Activated naive CD8-positive, alpha-beta T cell treated with anti-CD3 and anti-CD28 coated beads, Interleukin-2, amount 50 U/mL, for 24 hours (primary cell): ENCODE measurements around the gene FYN.

Source experiments
- ATAC-seq: fragments of 150-1000 bp; cut with Tn5 transposase; one replicate; pipeline ENCODE4 v1.10.0; 2021
- DNase-seq: peaks from one replicate; pipeline ENCODE4 v3.0.0; 2021
- H3K27ac Mint-ChIP-seq: one replicate; pipeline ENCODE4 v1.8.0; 2021; ENCODE audit warnings: mild to moderate bottlenecking, mixed read lengths
- H3K27me3 Mint-ChIP-seq: one replicate; pipeline ENCODE4 v1.8.0; 2021; ENCODE audit warnings: mixed read lengths
- H3K36me3 Mint-ChIP-seq: one replicate; pipeline ENCODE4 v1.8.0; 2021; ENCODE audit warnings: low read depth, mixed read lengths
- H3K4me1 Mint-ChIP-seq: one replicate; pipeline ENCODE4 v1.8.0; 2021; ENCODE audit warnings: mixed read lengths
- H3K4me3 Mint-ChIP-seq: one replicate; pipeline ENCODE4 v1.8.0; 2021; ENCODE audit warnings: mild to moderate bottlenecking, moderate library complexity, mixed read lengths
- H3K9me3 Mint-ChIP-seq: one replicate; pipeline ENCODE4 v1.8.0; 2021; ENCODE audit warnings: mixed read lengths

Gene FYN

DNA sequence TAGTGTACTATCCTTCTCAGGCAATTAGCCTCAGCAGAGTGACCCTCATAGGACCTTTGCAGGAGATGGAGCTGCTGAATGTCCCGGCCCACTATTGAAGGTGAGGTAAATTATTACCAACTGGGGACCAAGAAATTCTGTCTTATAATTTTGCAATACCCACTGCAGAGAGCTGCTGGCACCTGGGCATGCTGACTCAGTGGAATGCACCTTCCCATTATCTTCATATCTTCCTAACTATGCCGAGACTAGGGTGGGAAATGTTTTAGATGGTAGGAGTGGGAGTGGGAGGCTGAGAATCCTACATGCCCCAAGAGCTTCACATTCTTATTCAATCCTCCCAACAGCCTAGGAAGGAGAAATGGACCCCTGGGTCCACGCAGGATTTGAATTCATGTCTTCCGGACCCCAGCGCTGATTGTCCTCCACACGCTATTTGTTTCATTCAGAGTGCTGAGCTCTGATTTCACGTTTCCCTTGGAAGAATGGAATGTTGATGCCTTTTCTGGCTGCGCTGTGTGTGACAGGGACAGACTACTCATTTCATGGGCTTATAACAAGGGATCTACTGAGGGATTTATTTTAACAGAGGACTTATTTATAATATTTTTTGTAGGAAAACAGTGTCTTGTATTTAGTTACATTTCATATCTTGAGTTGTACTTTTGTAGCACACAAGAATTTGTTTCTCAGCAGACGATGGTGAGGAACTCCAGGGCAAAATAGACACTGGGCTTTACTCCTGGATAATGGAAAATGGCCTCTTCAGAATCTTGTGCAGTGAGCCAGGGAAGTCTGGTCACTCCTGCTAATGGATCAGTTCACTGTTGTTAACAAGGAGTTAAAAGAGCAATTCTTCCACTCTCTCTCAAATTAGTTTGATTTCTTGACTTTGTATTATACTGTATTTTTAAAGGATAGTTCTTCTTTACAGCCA lies 66.4 kb downstream of the FYN start:
- H3K27me3 Mint-ChIP-seq = no peaks in the 10 kb centered on the region
- H3K4me3 Mint-ChIP-seq = peak overlapping the region; percentile 77
- H3K4me1 Mint-ChIP-seq = peaks cover 99% of the 10 kb centered on the region
- H3K36me3 Mint-ChIP-seq = peaks cover 68% of the 10 kb centered on the region
- H3K27ac Mint-ChIP-seq = peak overlapping the region; percentile 100
- DNase-seq (no peak), ATAC-seq (no peak)
- no peaks in the 10 kb centered on the region for H3K9me3 Mint-ChIP-seq

DNA sequence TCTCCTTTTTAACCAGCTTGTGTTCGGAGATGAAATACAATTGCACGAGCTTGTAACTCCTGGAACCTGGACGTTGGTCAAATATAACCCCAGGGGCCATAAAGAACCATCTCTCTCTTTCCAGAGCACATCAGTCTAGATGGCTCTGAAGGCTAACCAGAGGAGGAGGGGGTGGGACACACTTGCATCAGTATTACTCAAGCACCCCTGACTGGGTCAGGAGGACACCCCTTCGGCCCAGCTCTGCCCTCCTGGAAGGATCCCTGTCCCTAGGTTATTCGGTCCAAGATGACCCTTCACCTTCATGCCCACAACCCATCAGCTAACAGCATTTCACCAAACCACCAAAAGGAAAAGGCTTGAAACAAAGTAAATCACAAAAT lies 67.1 kb downstream of the FYN start:
- DNase-seq (no peak), ATAC-seq (peak; percentile 1)
- Mint-ChIP-seq H3K27me3 (no peaks in the 10 kb centered on the region), H3K4me1 (peaks cover 99% of the 10 kb centered on the region), H3K4me3 (peak overlapping the region; percentile 77), H3K27ac (peak overlapping the region; percentile 100), H3K9me3 (no peaks in the 10 kb centered on the region), H3K36me3 (peaks cover 68% of the 10 kb centered on the region)

DNA sequence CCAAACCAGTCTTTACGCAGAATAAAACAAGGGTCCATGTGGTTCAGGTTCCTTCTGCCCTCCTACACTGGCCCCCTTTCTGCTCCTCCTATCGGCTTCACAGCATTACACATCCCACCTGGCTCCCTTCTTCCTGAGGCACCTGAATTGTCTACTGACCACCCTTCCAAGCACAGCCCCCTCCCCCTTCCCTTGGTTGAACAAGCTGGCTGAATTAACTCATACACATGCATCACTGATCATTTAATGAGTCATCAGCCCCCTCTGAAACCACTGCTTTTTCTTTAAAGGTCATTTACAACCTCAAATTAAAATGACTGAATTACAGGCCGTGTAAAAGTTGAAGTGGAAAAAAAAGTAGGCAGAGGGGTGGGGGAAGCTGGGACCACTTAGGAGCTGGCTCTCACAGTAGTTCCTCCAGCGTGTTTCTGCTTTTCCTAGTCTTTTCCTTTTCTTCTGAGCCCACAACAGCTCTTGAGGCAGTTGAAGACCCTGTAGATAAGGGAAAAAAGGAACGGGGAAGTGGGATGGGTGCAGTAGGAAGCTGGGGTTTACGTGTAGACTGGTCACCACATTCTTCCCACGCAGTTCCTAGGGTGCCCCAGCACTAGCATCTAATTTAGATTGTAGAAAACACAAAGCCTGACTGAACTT lies 67.6 kb downstream of the FYN start:
- Mint-ChIP-seq H3K36me3 (peaks cover 68% of the 10 kb centered on the region), H3K27me3 (no peaks in the 10 kb centered on the region), H3K4me1 (peaks cover 99% of the 10 kb centered on the region), H3K27ac (peak overlapping the region; percentile 100), H3K4me3 (peak overlapping the region; percentile 77), H3K9me3 (no peaks in the 10 kb centered on the region)
- peak; percentile 30 for ATAC-seq
- DNase-seq = peak; percentile 70

DNA sequence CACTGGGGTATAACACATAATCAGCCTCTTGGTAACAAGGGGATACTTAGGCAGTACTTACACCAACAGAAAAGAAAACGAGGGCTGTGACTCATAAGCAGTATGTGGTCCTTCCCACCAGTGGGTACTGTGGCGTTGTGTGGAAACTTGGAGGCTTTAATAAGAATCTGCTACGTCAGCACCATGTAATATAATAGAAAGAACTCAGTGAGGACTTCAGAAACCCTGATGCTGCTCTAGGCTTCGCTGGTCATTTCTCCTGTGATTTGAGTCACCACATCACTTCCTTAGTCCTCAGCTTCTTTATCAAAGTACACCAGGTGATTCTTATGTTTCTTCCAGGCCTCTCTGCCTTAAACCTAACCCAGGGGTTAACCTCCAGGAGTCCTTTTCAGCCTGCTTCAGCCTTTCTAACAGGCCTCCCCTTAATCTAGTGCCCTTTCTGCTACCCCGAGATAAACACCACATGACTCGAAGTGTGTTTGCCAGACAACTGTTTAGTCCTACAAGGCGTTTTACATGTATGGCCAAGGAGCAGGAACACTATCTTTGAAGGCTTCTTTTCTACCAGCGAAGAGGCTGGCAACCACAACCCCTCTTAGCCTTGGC lies 68.5 kb downstream of the FYN start:
- ATAC-seq = peak; percentile 69
- Mint-ChIP-seq H3K27me3 (no peaks in the 10 kb centered on the region), H3K27ac (peak overlapping the region; percentile 100), H3K4me1 (peaks cover 99% of the 10 kb centered on the region), H3K36me3 (peaks cover 70% of the 10 kb centered on the region), H3K4me3 (peak overlapping the region; percentile 77), H3K9me3 (no peaks in the 10 kb centered on the region)
- peak; percentile 62 for DNase-seq

DNA sequence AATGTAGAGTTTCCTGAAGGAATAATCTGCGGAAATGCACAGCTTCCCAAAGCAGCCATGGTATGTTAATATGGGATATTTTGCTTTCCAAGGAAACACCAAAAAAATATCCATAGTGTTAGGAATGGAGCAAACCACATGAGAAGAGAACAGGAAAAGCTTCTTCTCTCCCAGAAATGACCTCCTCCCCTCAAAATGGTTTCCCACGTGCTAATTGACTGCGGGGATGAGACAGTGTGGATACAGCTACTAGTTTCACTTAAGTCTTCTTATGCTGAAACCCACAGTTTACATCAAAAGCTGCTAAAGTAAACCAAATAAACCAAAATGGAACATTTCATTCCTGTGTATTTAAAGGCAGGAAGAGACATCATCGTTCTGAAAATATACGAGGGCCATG lies 69.4 kb downstream of the FYN start:
- peak overlapping the region; percentile 100 for H3K27ac Mint-ChIP-seq
- ATAC-seq (peak; percentile 15), DNase-seq (no peak)
- peak overlapping the region; percentile 77 for H3K4me3 Mint-ChIP-seq
- H3K36me3 Mint-ChIP-seq = peaks cover 70% of the 10 kb centered on the region
- H3K27me3 Mint-ChIP-seq = no peaks in the 10 kb centered on the region
- H3K4me1 Mint-ChIP-seq = peaks cover 100% of the 10 kb centered on the region
- H3K9me3 Mint-ChIP-seq = no peaks in the 10 kb centered on the region

DNA sequence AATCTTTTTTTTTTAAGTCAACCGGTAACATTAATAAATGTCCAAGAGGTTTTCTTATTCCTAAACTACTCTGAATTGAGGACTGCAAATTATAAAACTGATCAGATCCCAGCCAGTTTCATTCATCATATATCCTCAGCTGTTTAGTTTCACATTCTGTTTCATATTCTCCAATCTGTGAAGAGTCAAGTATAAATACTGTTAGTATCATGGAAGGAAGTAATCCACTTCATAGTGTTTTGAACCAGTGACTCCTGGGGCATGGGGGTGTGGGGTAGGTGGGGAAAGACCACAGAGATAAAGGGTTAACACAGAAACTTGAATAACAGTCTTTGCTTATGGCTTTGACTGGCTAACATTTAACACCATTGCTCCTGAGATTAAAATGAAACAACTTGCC lies 69.9 kb downstream of the FYN start:
- DNase-seq (no peak), ATAC-seq (peak; percentile 29)
- peak overlapping the region; percentile 77 for H3K4me3 Mint-ChIP-seq
- no peaks in the 10 kb centered on the region for H3K27me3 Mint-ChIP-seq
- peaks cover 100% of the 10 kb centered on the region for H3K4me1 Mint-ChIP-seq
- H3K27ac Mint-ChIP-seq = peak overlapping the region; percentile 100
- peaks cover 69% of the 10 kb centered on the region for H3K36me3 Mint-ChIP-seq
- no peaks in the 10 kb centered on the region for H3K9me3 Mint-ChIP-seq

DNA sequence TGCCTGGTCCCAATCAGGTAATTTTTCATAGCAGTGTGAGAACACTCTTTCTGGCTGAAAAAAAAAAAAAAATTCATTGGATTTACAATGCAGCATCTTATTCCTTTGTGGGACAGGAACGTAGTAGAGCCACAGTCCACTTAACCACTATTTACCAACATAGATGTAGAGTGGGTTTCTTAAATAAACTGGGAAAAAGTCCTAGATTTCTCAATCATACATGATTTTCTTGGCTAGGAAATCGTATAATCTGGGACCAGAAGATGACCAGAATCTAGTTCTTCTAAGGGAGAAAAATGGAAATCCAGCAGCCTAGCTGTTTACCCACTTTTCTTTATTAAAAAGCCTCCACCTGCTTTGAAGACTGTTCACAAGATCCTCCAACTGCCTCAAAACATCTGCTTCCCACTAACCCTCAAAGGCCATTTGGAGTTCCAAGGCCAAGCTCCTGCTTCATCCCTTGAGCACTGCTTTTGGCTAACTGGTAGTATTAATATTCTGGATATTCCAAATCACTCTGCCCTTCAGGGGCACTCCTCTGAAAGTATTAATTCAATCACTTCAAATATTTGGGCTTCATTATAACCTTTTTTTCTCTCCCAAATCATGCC lies 70.4 kb downstream of the FYN start:
- Mint-ChIP-seq H3K4me1 (peaks cover 98% of the 10 kb centered on the region), H3K4me3 (peak overlapping the region; percentile 77), H3K27ac (peak overlapping the region; percentile 100), H3K9me3 (no peaks in the 10 kb centered on the region), H3K27me3 (no peaks in the 10 kb centered on the region), H3K36me3 (peaks cover 64% of the 10 kb centered on the region)
- DNase-seq (no peak), ATAC-seq (no peak)

DNA sequence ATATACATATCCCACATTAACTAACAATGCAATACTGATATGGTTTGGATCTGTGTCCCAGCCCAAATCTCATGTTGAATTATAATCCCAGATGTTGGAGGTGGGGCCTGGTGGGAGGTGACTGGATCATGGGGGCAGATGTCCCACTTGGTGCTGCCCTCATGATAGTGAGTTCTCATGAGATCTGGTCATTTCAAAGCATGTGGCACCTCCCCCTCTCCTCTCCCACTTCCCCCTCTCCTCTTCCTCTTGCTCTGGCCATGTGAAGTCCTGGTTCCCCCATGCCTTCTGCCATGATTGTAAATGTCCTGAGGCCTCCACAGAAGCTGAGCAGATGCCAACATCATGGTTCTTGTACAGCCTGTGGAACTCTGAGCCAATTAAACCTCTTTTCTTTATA lies 71.2 kb downstream of the FYN start:
- no peak for ATAC-seq

DNA sequence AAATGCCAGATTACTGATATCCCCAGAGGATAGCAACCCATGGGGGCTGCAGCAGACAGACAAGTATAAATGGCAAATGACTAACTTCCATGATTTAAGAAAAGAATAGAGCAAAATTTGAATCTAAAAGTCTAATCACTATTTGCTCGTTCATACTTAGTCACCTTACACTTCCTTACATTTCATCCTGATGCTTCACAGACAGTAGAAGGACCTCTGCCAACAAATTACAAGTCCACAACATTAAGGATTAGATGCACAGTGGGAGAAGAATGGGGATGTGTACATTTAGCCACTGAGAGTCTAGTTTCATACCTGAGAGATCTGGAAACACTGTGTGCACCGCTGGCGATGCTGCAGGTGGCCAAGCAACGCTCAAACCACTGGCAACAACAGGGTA lies 72.4 kb downstream of the FYN start:
- H3K4me1 Mint-ChIP-seq = peaks cover 97% of the 10 kb centered on the region
- ATAC-seq (no peak), DNase-seq (no peak)
- peak overlapping the region; percentile 100 for H3K27ac Mint-ChIP-seq
- peaks cover 71% of the 10 kb centered on the region for H3K36me3 Mint-ChIP-seq
- H3K27me3 Mint-ChIP-seq = no peaks in the 10 kb centered on the region
- no peaks in the 10 kb centered on the region for H3K9me3 Mint-ChIP-seq
- no peak overlapping the region for H3K4me3 Mint-ChIP-seq

More for the DNA sequence above, 71.2 kb downstream of the FYN start:
- Mint-ChIP-seq H3K27me3 (no peaks in the 10 kb centered on the region), H3K4me1 (peaks cover 97% of the 10 kb centered on the region), H3K36me3 (peaks cover 65% of the 10 kb centered on the region), H3K9me3 (no peaks in the 10 kb centered on the region), H3K27ac (peak overlapping the region; percentile 100), H3K4me3 (peak overlapping the region; percentile 37)
- no peak for DNase-seq

DNA sequence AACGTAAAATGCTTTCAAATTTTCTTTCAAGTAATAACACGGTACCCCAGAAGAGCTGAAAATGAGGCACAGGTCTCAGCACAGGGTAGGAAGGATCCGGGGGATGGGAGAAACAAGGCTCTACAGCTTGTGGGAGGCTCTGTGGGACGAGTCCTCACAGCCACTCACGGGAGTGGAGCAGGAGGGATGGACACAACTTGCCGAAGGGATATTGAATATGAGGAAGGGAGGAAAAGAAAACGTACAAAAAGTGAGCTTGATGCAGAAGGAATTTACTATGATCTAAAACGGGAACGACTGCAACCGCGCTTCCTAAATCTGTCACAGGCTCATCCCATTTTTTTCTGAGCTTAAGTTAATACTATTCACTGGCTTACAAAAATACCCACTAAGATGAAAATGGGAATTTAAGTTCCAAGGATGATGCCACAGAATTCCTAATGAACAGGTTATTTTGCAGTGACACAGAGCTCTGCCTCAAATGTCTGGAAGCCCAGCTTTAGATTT lies 72.9 kb downstream of the FYN start:
- DNase-seq (no peak), ATAC-seq (no peak)
- H3K4me1 Mint-ChIP-seq = peaks cover 97% of the 10 kb centered on the region
- H3K27ac Mint-ChIP-seq = peak overlapping the region; percentile 100
- H3K9me3 Mint-ChIP-seq = no peaks in the 10 kb centered on the region
- no peaks in the 10 kb centered on the region for H3K27me3 Mint-ChIP-seq
- H3K36me3 Mint-ChIP-seq = peaks cover 73% of the 10 kb centered on the region
- H3K4me3 Mint-ChIP-seq = no peak overlapping the region

DNA sequence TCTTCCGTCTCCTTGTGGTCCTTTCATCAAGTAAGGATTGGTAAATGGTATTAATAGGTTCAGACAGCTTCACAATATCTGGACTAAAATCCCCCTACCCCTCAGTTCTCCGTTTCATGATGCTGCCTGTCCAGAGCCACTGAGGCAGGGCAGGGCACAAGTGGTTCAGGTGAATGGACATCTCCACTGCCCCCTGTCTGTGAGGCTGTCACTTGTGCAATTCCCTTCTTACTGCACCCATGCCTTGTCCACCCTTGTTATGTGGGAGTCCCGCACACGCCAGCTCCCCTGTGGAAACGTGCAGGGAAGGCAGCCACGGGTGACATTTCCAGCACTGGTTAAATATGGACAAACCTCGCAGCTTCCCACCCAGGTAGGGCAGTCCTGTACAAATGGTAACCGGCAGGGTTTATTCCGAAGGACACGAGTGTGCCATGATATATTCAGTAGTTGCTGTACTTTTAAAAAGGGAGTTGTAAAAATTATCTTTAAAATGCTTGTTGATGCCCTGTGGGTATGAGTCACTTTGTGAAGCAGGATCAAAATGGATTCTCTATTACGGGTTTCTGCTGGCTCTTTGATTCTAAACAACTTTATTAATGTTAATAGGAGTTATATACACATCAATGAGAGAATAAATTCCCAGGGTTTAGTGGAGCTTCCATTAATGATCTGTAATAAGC lies 73.5 kb downstream of the FYN start:
- Mint-ChIP-seq H3K27ac (peak overlapping the region; percentile 100), H3K36me3 (peaks cover 73% of the 10 kb centered on the region), H3K4me3 (no peak overlapping the region), H3K9me3 (no peaks in the 10 kb centered on the region), H3K27me3 (no peaks in the 10 kb centered on the region), H3K4me1 (peaks cover 97% of the 10 kb centered on the region)
- ATAC-seq = no peak
- no peak for DNase-seq

DNA sequence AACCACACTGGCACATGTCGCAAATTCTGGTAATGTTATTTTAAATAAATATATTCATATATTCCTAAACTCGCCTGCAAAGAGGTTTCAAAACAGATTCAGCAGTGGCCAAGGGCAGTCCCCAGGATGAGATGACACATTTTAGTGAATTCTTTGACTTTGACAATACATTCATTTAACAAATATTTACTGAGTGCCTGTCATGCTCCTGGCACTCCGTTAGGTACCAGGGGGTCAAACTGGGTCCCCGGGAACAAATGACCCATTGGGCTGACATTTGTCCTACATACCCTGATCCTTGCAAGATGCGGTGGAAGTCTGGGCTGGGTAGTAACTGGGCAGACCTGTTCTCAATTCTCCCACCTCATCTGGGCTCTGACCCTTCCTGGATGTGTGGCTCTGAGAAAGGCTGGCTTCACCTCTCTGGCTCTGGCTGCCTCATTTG lies 74.9 kb downstream of the FYN start:
- ATAC-seq (peak; percentile 37), DNase-seq (no peak)
- Mint-ChIP-seq H3K9me3 (no peaks in the 10 kb centered on the region), H3K4me3 (no peak overlapping the region), H3K4me1 (peaks cover 97% of the 10 kb centered on the region), H3K27ac (peak overlapping the region; percentile 100), H3K36me3 (peaks cover 81% of the 10 kb centered on the region), H3K27me3 (no peaks in the 10 kb centered on the region)

DNA sequence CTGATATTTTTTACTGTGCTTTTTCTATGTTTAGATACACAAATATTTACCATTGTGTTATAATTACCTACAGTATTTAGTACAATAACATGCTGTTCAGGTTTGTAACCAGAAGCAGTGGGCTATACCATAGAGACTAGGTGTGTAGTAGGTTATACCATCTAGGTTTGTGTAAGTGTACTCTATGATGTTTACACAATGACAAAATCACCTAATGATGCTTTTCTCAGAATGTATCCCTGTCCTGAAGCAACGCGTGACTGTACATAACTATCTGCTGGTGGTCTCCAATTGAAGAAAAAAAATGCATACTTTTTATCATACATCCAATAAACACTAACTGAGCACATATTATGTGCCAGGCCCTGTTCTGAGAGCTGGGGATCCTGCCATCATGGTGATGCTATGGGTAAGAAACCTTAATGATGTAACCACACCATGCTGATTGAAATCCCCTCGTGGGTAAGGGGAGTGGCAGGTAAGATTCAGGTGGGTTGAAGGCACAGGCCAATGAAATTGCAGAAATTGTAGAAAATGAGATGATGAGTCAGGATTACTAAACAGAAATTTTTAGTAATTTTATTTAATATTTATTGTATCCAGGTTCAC lies 76.8 kb downstream of the FYN start:
- Mint-ChIP-seq H3K27me3 (no peaks in the 10 kb centered on the region), H3K36me3 (peaks cover 73% of the 10 kb centered on the region), H3K4me3 (no peak overlapping the region), H3K27ac (peak overlapping the region; percentile 82), H3K4me1 (peaks cover 95% of the 10 kb centered on the region), H3K9me3 (no peaks in the 10 kb centered on the region)
- DNase-seq = no peak
- no peak for ATAC-seq
